Sigmoid colon (tissue), 4 donors: ENCODE results near the gene NOTCH3.

Experiments used
- CTCF ChIP-seq, 4 experiments: fragments of 450-650 bp in 3 of 4; fragments of 200-600 bp in 1 of 4; IDR thresholded peaks; one replicate each; pipeline ENCODE4 v1.5.1; 2016 to 2019; ENCODE audit warnings: antibody characterized with exemption in 4 of 4, mild to moderate bottlenecking in 3 of 4, moderate library complexity in 2 of 4
- EP300 ChIP-seq, 4 donors: sonication (generic); formaldehyde crosslinking; IDR thresholded peaks; one replicate each; pipeline ENCODE4 v1.6.1; 2017; ENCODE audit warnings: antibody characterized with exemption in 4 of 4

GRCh38 chr19:15112385-15112784 lies 88.4 kb downstream of the NOTCH3 start:
- TF ChIP-seq CTCF (IDR thresholded peaks at IDR 0.05): no peak
- no peak for TF ChIP-seq EP300 (IDR thresholded peaks at IDR 0.05)
